Measurements from ENCODE around the gene KCNN4.
"Not testable (repeated sequence)": the region's sequence is repeated elsewhere in the genome, so short reads cannot be mapped to it uniquely, and the experiment has no call there.

The KCNN4 gene

GRCh38 chr19:43798546-43799409, 18.0 kb upstream of the KCNN4 start:
- peak; percentile 81 to 86 for ATAC-seq

- no peak for ATAC-seq
Observed at GRCh38 chr19:43798026-43798545, 17.3 kb upstream of the KCNN4 start.

- no peak for ATAC-seq
Observed at GRCh38 chr19:43797556-43797955, 16.8 kb upstream of the KCNN4 start.

GRCh38 chr19:43797118-43797517, 16.3 kb upstream of the KCNN4 start:
- ATAC-seq = no peak

GRCh38 chr19:43790587-43790986, 9.8 kb upstream of the KCNN4 start:
- ATAC-seq = no peak

GRCh38 chr19:43789029-43789428, 8.3 kb upstream of the KCNN4 start:
- ATAC-seq = no peak

- no peak for ATAC-seq
Observed at GRCh38 chr19:43786665-43787064, 5.9 kb upstream of the KCNN4 start.

- ATAC-seq = no peak
Observed at GRCh38 chr19:43784981-43785808, 4.4 kb upstream of the KCNN4 start.

GRCh38 chr19:43784241-43784980, 3.6 kb upstream of the KCNN4 start:
- ATAC-seq = peak; percentile 25 to 29

GRCh38 chr19:43783636-43784035, 2.9 kb upstream of the KCNN4 start:
- no peak for ATAC-seq

GRCh38 chr19:43782689-43783231, 2.0 kb upstream of the KCNN4 start:
- no peak for ATAC-seq

- no peak for ATAC-seq
Observed at GRCh38 chr19:43782311-43782660, 1.5 kb upstream of the KCNN4 start.

- peak; percentile 35 to 41 for ATAC-seq
Observed at GRCh38 chr19:43781630-43782310, 997 bp upstream of the KCNN4 start.

GRCh38 chr19:43779820-43780219, 953 bp downstream of the KCNN4 start:
- no peak for ATAC-seq

- ATAC-seq = no peak
Observed at GRCh38 chr19:43779147-43779819, 1.5 kb downstream of the KCNN4 start.

GRCh38 chr19:43778651-43779050, 2.1 kb downstream of the KCNN4 start:
- ATAC-seq = no peak

- ATAC-seq = no peak
Observed at GRCh38 chr19:43777163-43777695, 3.5 kb downstream of the KCNN4 start.

- peak; percentile 56 to 63 for ATAC-seq
Observed at GRCh38 chr19:43776286-43776685, 4.5 kb downstream of the KCNN4 start.

GRCh38 chr19:43775299-43775890, 5.4 kb downstream of the KCNN4 start:
- no peak for ATAC-seq

- not testable (repeated sequence) for ATAC-seq
Observed at GRCh38 chr19:43774940-43775258, 5.9 kb downstream of the KCNN4 start.

Data from activated CD4-positive, CD25-positive, alpha-beta regulatory T cell treated with anti-CD3 and anti-CD28 coated beads, Interleukin-2, amount 50 U/mL, for 24 hours (primary cell).